Measurements from ENCODE around the gene HOXD8.

DNA sequence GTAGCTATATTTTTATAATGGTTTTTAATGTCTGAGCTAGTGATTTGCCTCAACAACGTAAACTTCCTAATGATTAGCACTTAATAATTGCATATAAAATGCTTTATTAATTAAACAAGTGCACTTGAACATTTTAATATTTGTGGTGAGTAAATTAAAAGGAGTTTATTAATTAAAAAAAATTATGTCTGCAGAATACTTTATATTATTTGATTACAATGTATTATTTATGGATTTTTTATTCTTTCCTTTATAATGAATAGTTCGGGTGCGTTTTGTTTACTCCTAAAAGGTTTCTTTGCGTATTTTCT, 2.3 kb downstream of the HOXD8 start:
- TF ChIP-seq USF1 (IDR thresholded peaks at IDR 0.05; ENCODE audit: borderline replicate concordance, low read depth) (no peak), TAF1 (IDR thresholded peaks at IDR 0.05; ENCODE audit: borderline replicate concordance, low read depth, low read length) (no peak), RXRA (IDR thresholded peaks at IDR 0.05; ENCODE audit: borderline replicate concordance, low read depth) (no peak), PBX3 (IDR thresholded peaks at IDR 0.05) (no peak), EP300 (IDR thresholded peaks at IDR 0.05; ENCODE audit: borderline replicate concordance in 1 of 2, low read depth in 1 of 2, low read length in 1 of 2) (no peak), SIN3A (IDR thresholded peaks at IDR 0.05; ENCODE audit: borderline replicate concordance, low read depth, low read length) (no peak), SMC3 (IDR thresholded peaks at IDR 0.05; ENCODE audit: low read depth, low read length) (no peak), REST (IDR thresholded peaks at IDR 0.05; ENCODE audit: low read depth, low read length) (no peak), IRF3 (IDR thresholded peaks at IDR 0.05; ENCODE audit: low read depth, low read length) (no peak), NFIC (IDR thresholded peaks at IDR 0.05; ENCODE audit: borderline replicate concordance) (no peak), POLR2AphosphoS5 (IDR thresholded peaks at IDR 0.05; ENCODE audit: low read depth, low read length) (no peak), EZH2phosphoT487 (IDR thresholded peaks at IDR 0.05; ENCODE audit: borderline replicate concordance, low read depth) (no peak), MXI1 (IDR thresholded peaks at IDR 0.05; ENCODE audit: low read depth, low read length) (no peak)
- TF ChIP-seq, protein P1, sequence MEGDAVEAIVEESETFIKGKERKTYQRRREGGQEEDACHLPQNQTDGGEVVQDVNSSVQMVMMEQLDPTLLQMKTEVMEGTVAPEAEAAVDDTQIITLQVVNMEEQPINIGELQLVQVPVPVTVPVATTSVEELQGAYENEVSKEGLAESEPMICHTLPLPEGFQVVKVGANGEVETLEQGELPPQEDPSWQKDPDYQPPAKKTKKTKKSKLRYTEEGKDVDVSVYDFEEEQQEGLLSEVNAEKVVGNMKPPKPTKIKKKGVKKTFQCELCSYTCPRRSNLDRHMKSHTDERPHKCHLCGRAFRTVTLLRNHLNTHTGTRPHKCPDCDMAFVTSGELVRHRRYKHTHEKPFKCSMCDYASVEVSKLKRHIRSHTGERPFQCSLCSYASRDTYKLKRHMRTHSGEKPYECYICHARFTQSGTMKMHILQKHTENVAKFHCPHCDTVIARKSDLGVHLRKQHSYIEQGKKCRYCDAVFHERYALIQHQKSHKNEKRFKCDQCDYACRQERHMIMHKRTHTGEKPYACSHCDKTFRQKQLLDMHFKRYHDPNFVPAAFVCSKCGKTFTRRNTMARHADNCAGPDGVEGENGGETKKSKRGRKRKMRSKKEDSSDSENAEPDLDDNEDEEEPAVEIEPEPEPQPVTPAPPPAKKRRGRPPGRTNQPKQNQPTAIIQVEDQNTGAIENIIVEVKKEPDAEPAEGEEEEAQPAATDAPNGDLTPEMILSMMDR (IDR thresholded peaks at IDR 0.05): no peak

All from SK-N-SH (cell line).